HG03066 (cell line): ENCODE measurements around the gene ANKRD11.

Experiments
- ATAC-seq: cut with Tn5 transposase; IDR thresholded peaks from one replicate; pipeline ENCODE4 v1.9.1; 2021; ENCODE audit warnings: low read depth; ENCODE audit not compliant: unreplicated experiment

The ANKRD11 gene

GRCh38 chr16:89291363-89291762, 199.0 kb downstream of the ANKRD11 start:
- ATAC-seq, result no peak

GRCh38 chr16:89290887-89291286, 199.5 kb downstream of the ANKRD11 start:
- ATAC-seq, result no peak

GRCh38 chr16:89290472-89290871, 199.9 kb downstream of the ANKRD11 start:
- ATAC-seq, result no peak

- no peak for ATAC-seq
Observed at GRCh38 chr16:89289428-89290395, 200.6 kb downstream of the ANKRD11 start.

- ATAC-seq, result no peak
Observed at GRCh38 chr16:89288966-89289365, 201.4 kb downstream of the ANKRD11 start.

GRCh38 chr16:89288577-89288844, 201.8 kb downstream of the ANKRD11 start:
- no peak for ATAC-seq

- ATAC-seq, result no peak
Observed at GRCh38 chr16:89287777-89288576, 202.4 kb downstream of the ANKRD11 start.

GRCh38 chr16:89286096-89286495, 204.3 kb downstream of the ANKRD11 start:
- no peak for ATAC-seq

- no peak for ATAC-seq
Observed at GRCh38 chr16:89285381-89285780, 205.0 kb downstream of the ANKRD11 start.

GRCh38 chr16:89283449-89283848, 206.9 kb downstream of the ANKRD11 start:
- ATAC-seq, result no peak

GRCh38 chr16:89282523-89282922, 207.8 kb downstream of the ANKRD11 start:
- no peak for ATAC-seq

- no peak for ATAC-seq
Observed at GRCh38 chr16:89281829-89282228, 208.5 kb downstream of the ANKRD11 start.

GRCh38 chr16:89281189-89281577, 209.2 kb downstream of the ANKRD11 start:
- ATAC-seq, result no peak

- ATAC-seq, result no peak
Observed at GRCh38 chr16:89280546-89281188, 209.7 kb downstream of the ANKRD11 start.

GRCh38 chr16:89279666-89280481, 210.5 kb downstream of the ANKRD11 start:
- no peak for ATAC-seq

- ATAC-seq, result no peak
Observed at GRCh38 chr16:89278441-89279240, 211.7 kb downstream of the ANKRD11 start.

GRCh38 chr16:89277641-89278341, 212.6 kb downstream of the ANKRD11 start:
- no peak for ATAC-seq

GRCh38 chr16:89277049-89277448, 213.3 kb downstream of the ANKRD11 start:
- no peak for ATAC-seq
